ENCODE data around the gene EPHA8.

Gene EPHA8

GRCh38 chr1:22567197-22567596, 3.9 kb downstream of the EPHA8 start:
- no peak for DNase-seq (ENCODE audit: low read depth)

- no peak for DNase-seq (ENCODE audit: low read depth)
Measured at GRCh38 chr1:22567994-22568393, 4.7 kb downstream of the EPHA8 start.

- DNase-seq (ENCODE audit: low read depth) = no peak
Measured at GRCh38 chr1:22569269-22569668, 6.0 kb downstream of the EPHA8 start.

GRCh38 chr1:22570140-22570909, 7.0 kb downstream of the EPHA8 start:
- DNase-seq (ENCODE audit: low read depth) = no peak

GRCh38 chr1:22572818-22573217, 9.5 kb downstream of the EPHA8 start:
- DNase-seq (ENCODE audit: low read depth) = no peak

- DNase-seq (ENCODE audit: low read depth) = no peak
Measured at GRCh38 chr1:22573237-22573636, 9.9 kb downstream of the EPHA8 start.

- no peak for DNase-seq (ENCODE audit: low read depth)
Measured at GRCh38 chr1:22575532-22576149, 12.4 kb downstream of the EPHA8 start.

GRCh38 chr1:22576150-22576544, 12.9 kb downstream of the EPHA8 start:
- DNase-seq (ENCODE audit: low read depth) = no peak

GRCh38 chr1:22576617-22577016, 13.3 kb downstream of the EPHA8 start:
- DNase-seq (ENCODE audit: low read depth) = no peak

- DNase-seq (ENCODE audit: low read depth) = no peak
Measured at GRCh38 chr1:22578732-22579361, 15.6 kb downstream of the EPHA8 start.

- DNase-seq (ENCODE audit: low read depth) = no peak
Measured at GRCh38 chr1:22579541-22580155, 16.4 kb downstream of the EPHA8 start.

GRCh38 chr1:22582661-22583635, 19.7 kb downstream of the EPHA8 start:
- no peak for DNase-seq (ENCODE audit: low read depth)

GRCh38 chr1:22584001-22584562, 20.8 kb downstream of the EPHA8 start:
- DNase-seq (ENCODE audit: low read depth) = no peak

- DNase-seq (ENCODE audit: low read depth) = no peak
Measured at GRCh38 chr1:22584970-22585369, 21.7 kb downstream of the EPHA8 start.

- DNase-seq (ENCODE audit: low read depth) = no peak
Measured at GRCh38 chr1:22585471-22585870, 22.2 kb downstream of the EPHA8 start.

- DNase-seq (ENCODE audit: low read depth) = no peak
Measured at GRCh38 chr1:22586356-22587130, 23.3 kb downstream of the EPHA8 start.

GRCh38 chr1:22587247-22587646, 24.0 kb downstream of the EPHA8 start:
- no peak for DNase-seq (ENCODE audit: low read depth)

GRCh38 chr1:22588899-22589422, 25.7 kb downstream of the EPHA8 start:
- no peak for DNase-seq (ENCODE audit: low read depth)

- no peak for DNase-seq (ENCODE audit: low read depth)
Measured at GRCh38 chr1:22591576-22591975, 28.3 kb downstream of the EPHA8 start.

- no peak for DNase-seq (ENCODE audit: low read depth)
Measured at GRCh38 chr1:22592051-22592450, 28.8 kb downstream of the EPHA8 start.

Data from fibroblast of gingiva (primary cell).